IMR-90 (cell line): ENCODE measurements around the gene NOXA1. TPM values are rescaled to one million over a fixed set of nuclear protein-coding genes. Genes with fewer than 3 reads are reported as not detected.

Experiments
- ATAC-seq: fragments of 200-7000 bp; cut with Tn5 transposase; 2 replicates; pipeline ENCODE4 v1.9.1; 2020; ENCODE audit warnings: low read depth, mild to moderate bottlenecking, moderate library complexity
- BruUV-seq: library from RNA; stranded (reverse); fragments of 400-500 nt; replicated peaks from 2 replicates; lab custom pipeline; 2021; lab: Mats Ljungman, UMichigan
- CTCF ChIA-PET: fragments of 300-600 bp; formaldehyde crosslinking; extraction: SDS; loops from one replicate; lab custom pipeline; 2021; ENCODE audit warnings: antibody characterized with exemption; lab: Yijun Ruan, JAX
- POLR2A ChIA-PET: fragments of 300-600 bp; sonication (Branson Sonifier 250); formaldehyde crosslinking; loops from one replicate; lab custom pipeline; 2022; ENCODE audit warnings: antibody characterized with exemption; ENCODE audit not compliant: unreplicated experiment; lab: Charles Lee
- DNase-seq: peaks from one replicate; pipeline ENCODE4 v3.0.0; 2013
- H2AFZ ChIP-seq: replicated peaks from 2 replicates; pipeline ENCODE3; 2013; ENCODE audit warnings: low read length, mild to moderate bottlenecking; ENCODE audit not compliant: poor library complexity
- H2AK5ac ChIP-seq: 2 replicates; pipeline ENCODE4 v1.6.1; 2013; ENCODE audit warnings: low read depth, low read length, inconsistent platforms
- H2AK9ac ChIP-seq: replicated peaks from 2 replicates; pipeline ENCODE3; 2013; ENCODE audit warnings: mild to moderate bottlenecking, low read depth, low read length, moderate library complexity; ENCODE audit not compliant: poor library complexity
- H2BK120ac ChIP-seq: 2 replicates; pipeline ENCODE4 v1.6.1; 2013; ENCODE audit warnings: low read depth, low read length, inconsistent platforms
- H2BK15ac ChIP-seq: 3 replicates; pipeline ENCODE4 v1.6.1; 2013; ENCODE audit warnings: low read depth, low read length, inconsistent platforms
- H2BK20ac ChIP-seq: 2 replicates; pipeline ENCODE4 v1.6.1; 2013; ENCODE audit warnings: low read depth, mild to moderate bottlenecking, inconsistent platforms, low read length, moderate library complexity
- H2BK5ac ChIP-seq: 2 replicates; pipeline ENCODE4 v1.6.1; 2013; ENCODE audit warnings: mild to moderate bottlenecking, low read depth, low read length, inconsistent platforms; ENCODE audit not compliant: poor library complexity, severe bottlenecking
- H3K14ac ChIP-seq: replicated peaks from 2 replicates; pipeline ENCODE4 v1.6.1; 2013; ENCODE audit warnings: low read depth, low read length, inconsistent platforms
- H3K18ac ChIP-seq: 2 replicates; pipeline ENCODE4 v1.6.1; 2013; ENCODE audit warnings: low read depth, low read length, control low read depth
- H3K23ac ChIP-seq: 2 replicates; pipeline ENCODE4 v1.6.1; 2013; ENCODE audit warnings: low read depth, low read length, inconsistent platforms
- H3K27ac ChIP-seq: 2 replicates; pipeline ENCODE4 v1.5.1; 2013; ENCODE audit warnings: mild to moderate bottlenecking, control low read depth, low read length; ENCODE audit not compliant: insufficient read depth
- H3K27me3 ChIP-seq: 2 replicates; pipeline ENCODE4 v1.6.1; 2013; ENCODE audit warnings: low read length; ENCODE audit not compliant: control insufficient read depth, insufficient read depth
- H3K36me3 ChIP-seq: 2 replicates; pipeline ENCODE4 v1.6.1; 2013; ENCODE audit warnings: low read length, mixed read lengths; ENCODE audit not compliant: control insufficient read depth, insufficient read depth
- H3K4ac ChIP-seq: 2 replicates; pipeline ENCODE4 v1.6.1; 2013; ENCODE audit warnings: low read depth, low read length, inconsistent platforms
- H3K4me1 ChIP-seq: 2 replicates; pipeline ENCODE4 v1.6.1; 2013; ENCODE audit warnings: low read length, mixed read lengths; ENCODE audit not compliant: control insufficient read depth, insufficient read depth
- H3K4me2 ChIP-seq: 2 replicates; pipeline ENCODE4 v1.6.1; 2013; ENCODE audit warnings: low read depth, mild to moderate bottlenecking, control low read depth, low read length, moderate library complexity
- H3K4me3 ChIP-seq: 2 replicates; pipeline ENCODE4 v1.5.1; 2013; ENCODE audit warnings: low read depth, mild to moderate bottlenecking, control low read depth, low read length, moderate library complexity; ENCODE audit not compliant: insufficient read depth
- H3K56ac ChIP-seq: 2 replicates; pipeline ENCODE4 v1.6.1; 2013; ENCODE audit warnings: low read length, inconsistent platforms; ENCODE audit not compliant: insufficient read depth; ENCODE audit errors: extremely low read depth
- H3K79me1 ChIP-seq, 2 experiments: 2 replicates each; pipeline ENCODE4 v1.6.1; 2013; ENCODE audit warnings: low read length in 2 of 2, inconsistent platforms in 1 of 2, low read depth in 1 of 2
- H3K9ac ChIP-seq: 2 replicates; pipeline ENCODE4 v1.6.1; 2013; ENCODE audit warnings: low read depth, low read length, control low read depth
- H3K9me1 ChIP-seq: 2 replicates; pipeline ENCODE4 v1.6.1; 2013; ENCODE audit warnings: low read length, inconsistent platforms; ENCODE audit not compliant: insufficient read depth
- H3K9me3 ChIP-seq: 2 replicates; pipeline ENCODE4 v1.6.1; 2013; ENCODE audit warnings: low read length; ENCODE audit not compliant: control insufficient read depth, insufficient read depth
- H4K20me1 ChIP-seq: 2 replicates; pipeline ENCODE4 v1.6.1; 2013; ENCODE audit warnings: low read length, inconsistent platforms; ENCODE audit not compliant: insufficient read depth
- H4K5ac ChIP-seq: 2 replicates; pipeline ENCODE4 v1.6.1; 2013; ENCODE audit warnings: mild to moderate bottlenecking, low read depth, low read length, control low read depth
- H4K8ac ChIP-seq, 2 experiments: 2 replicates each; pipeline ENCODE4 v1.6.1; 2013; ENCODE audit warnings: low read depth in 2 of 2, low read length in 2 of 2, control low read depth in 1 of 2, inconsistent platforms in 1 of 2
- H4K91ac ChIP-seq: 2 replicates; pipeline ENCODE4 v1.6.1; 2013; ENCODE audit warnings: low read depth, low read length, inconsistent platforms; ENCODE audit not compliant: insufficient read depth
- BHLHE40 ChIP-seq: fragments of 150-350 bp; IDR thresholded peaks from 2 replicates; pipeline ENCODE4 v1.6.1; 2016; ENCODE audit warnings: mild to moderate bottlenecking, low read depth, low read length
- CEBPB ChIP-seq: IDR thresholded peaks from 2 replicates; pipeline ENCODE4 v1.6.1; 2012; ENCODE audit warnings: low read depth, low read length, improper control_type of control experiment
- CHD1 ChIP-seq: IDR thresholded peaks from 2 replicates; pipeline ENCODE4 v1.6.1; 2012; ENCODE audit warnings: low read depth, low read length, improper control_type of control experiment
- ELK1 ChIP-seq: fragments of 150-350 bp; IDR thresholded peaks from 2 replicates; pipeline ENCODE4 v1.6.1; 2016; ENCODE audit warnings: low read depth, mild to moderate bottlenecking, low read length, moderate library complexity, borderline replicate concordance
- FOS ChIP-seq: fragments of 150-350 bp; IDR thresholded peaks from 2 replicates; pipeline ENCODE4 v1.6.1; 2016; ENCODE audit warnings: low read depth, low read length
- MAFK ChIP-seq: IDR thresholded peaks from 2 replicates; pipeline ENCODE4 v1.6.1; 2012; ENCODE audit warnings: low read depth, low read length, improper control_type of control experiment
- MAZ ChIP-seq: IDR thresholded peaks from 2 replicates; pipeline ENCODE4 v1.6.1; 2012; ENCODE audit warnings: low read depth, mild to moderate bottlenecking, low read length, improper control_type of control experiment, moderate library complexity, borderline replicate concordance
- MXI1 ChIP-seq: IDR thresholded peaks from 2 replicates; pipeline ENCODE4 v1.6.1; 2012; ENCODE audit warnings: low read depth, mild to moderate bottlenecking, low read length, moderate library complexity, borderline replicate concordance
- NFE2L2 ChIP-seq: fragments of 150-350 bp; IDR thresholded peaks from 2 replicates; pipeline ENCODE4 v1.6.1; 2016; ENCODE audit warnings: low read depth, mild to moderate bottlenecking, low read length
- RAD21 ChIP-seq: IDR thresholded peaks from 2 replicates; pipeline ENCODE4 v1.6.1; 2012; ENCODE audit warnings: low read length, improper control_type of control experiment
- RCOR1 ChIP-seq: IDR thresholded peaks from 2 replicates; pipeline ENCODE4 v1.6.1; 2012; ENCODE audit warnings: mild to moderate bottlenecking, low read length, improper control_type of control experiment; ENCODE audit not compliant: insufficient replicate concordance
- RFX5 ChIP-seq: IDR thresholded peaks from 2 replicates; pipeline ENCODE4 v1.8.0; 2012; ENCODE audit warnings: low read depth, mild to moderate bottlenecking, low read length, moderate library complexity
- SMC3 ChIP-seq: fragments of 150-350 bp; IDR thresholded peaks from 2 replicates; pipeline ENCODE4 v1.6.1; 2016; ENCODE audit warnings: low read depth, mild to moderate bottlenecking, antibody characterized with exemption, low read length, moderate library complexity
- USF2 ChIP-seq: fragments of 150-350 bp; IDR thresholded peaks from 2 replicates; pipeline ENCODE4 v1.6.1; 2017; ENCODE audit warnings: mild to moderate bottlenecking, antibody characterized with exemption, low read length, low read depth
- WGBS, 2 experiments: methylation state at CpG; one replicate each; pipeline versions ENCODE4 v1.1.5 to v1.1.7; 2013; ENCODE audit warnings: missing lambda C conversion rate in 2 of 2; ENCODE audit not compliant: insufficient read length in 1 of 2; ENCODE audit errors: extremely low coverage in 2 of 2; 5-methylcytosine and 5-hydroxymethylcytosine counted together
- dilution Hi-C: fragments of 300-500 bp; cut with HindIII; formaldehyde crosslinking; loops from one replicate; pipeline ENCODE4 v1.14.3; 2018; ENCODE audit warnings: low sequenced_read_pairs; ENCODE audit not compliant: unreplicated experiment
- in situ Hi-C: fragments of 300-500 bp; cut with MboI; formaldehyde crosslinking; loops from 3 replicates; pipeline ENCODE4 v1.14.3; 2019; ENCODE audit warnings: low sequenced_read_pairs, inconsistent platforms, mixed read lengths
- intact Hi-C: fragments of 100-400 bp; cut with micrococcal nuclease; formaldehyde crosslinking; loops from 2 replicates; pipeline ENCODE4 v1.10.0; 2022
- polyA plus RNA-seq, 3 experiments: library from polyadenylated mRNA; depleted of rRNA; stranded (reverse); fragments of >200 nt; gene quantifications; 2 replicates each; pipeline ENCODE4 v1.2.3, GENCODE V29; 2012; ENCODE audit warnings: low replicate concordance in 1 of 3
- total RNA-seq: library from RNA; depleted of rRNA; stranded (reverse); fragments of >200 nt; gene quantifications from 2 replicates; pipeline ENCODE4 v1.2.3, GENCODE V29; 2012
- TF ChIP-seq, protein P1 (sequence below): conservative IDR thresholded peaks from 2 replicates; pipeline ENCODE4 v1.5.1; 2012; ENCODE audit warnings: mild to moderate bottlenecking, low read depth, low read length, improper control_type of control experiment

The NOXA1 gene
- total and polyA plus RNA-seq, 2 of the 4 experiments (the other 2 are of a cell fraction), result 0.17 TPM; not detected in 1

- Histone ChIP-seq H3K4me3 (no peak overlapping the region), H3K14ac (no peak overlapping the region), H3K9me1 (no peaks in the 10 kb centered on the region), H3K27ac (no peak overlapping the region), H3K4me1 (peaks cover 2% of the 10 kb centered on the region; the same call in 1 of the 2 replicates), H4K20me1 (no peaks in the 10 kb centered on the region), H4K91ac (no peak overlapping the region), H3K79me1 (no peaks in the 10 kb centered on the region), H3K56ac (no peak overlapping the region), H2AFZ (no peak overlapping the region), H3K27me3 (no peaks in the 10 kb centered on the region), H3K9me3 (peaks cover 2% of the 10 kb centered on the region; the same call in 1 of the 2 replicates), H3K9ac (no peak overlapping the region), H3K4me2 (no peak overlapping the region), H3K23ac (no peak overlapping the region), H2BK15ac (no peak overlapping the region), H3K4ac (no peak overlapping the region), H3K36me3 (no peaks in the 10 kb centered on the region), H2BK20ac (no peak overlapping the region), H2BK5ac (no peak overlapping the region), H3K18ac (no peak overlapping the region), H4K5ac (no peak overlapping the region), H4K8ac (no peak overlapping the region), H2AK5ac (no peak overlapping the region), H2BK120ac (no peak overlapping the region), H2AK9ac (no peak overlapping the region)
- in situ Hi-C loops (no loop called here), intact Hi-C loops (no loop called here), dilution Hi-C loops (no loop called here)
- DNase-seq (no peak), ATAC-seq (no peak)
- BruUV-seq, result no TSS peak
- CTCF ChIA-PET, result interaction anchor here (0.9 kb wide), 1 partner anchor 16 kb away, joined by 3 read pairs; no protein-coding TSS in a partner anchor
- POLR2A ChIA-PET, result interaction anchor here (0.6 kb wide), 1 partner anchor 33 kb away, joined by 4 read pairs; no protein-coding TSS in a partner anchor
- WGBS, 2 experiments, result 90 to 100% methylated on average over 1 to 3 of the region's 11 CpGs
- TF ChIP-seq MAZ, result no peak
- TF ChIP-seq USF2, result no peak
- no peak for TF ChIP-seq SMC3
- TF ChIP-seq RAD21, result no peak
- TF ChIP-seq, protein P1, sequence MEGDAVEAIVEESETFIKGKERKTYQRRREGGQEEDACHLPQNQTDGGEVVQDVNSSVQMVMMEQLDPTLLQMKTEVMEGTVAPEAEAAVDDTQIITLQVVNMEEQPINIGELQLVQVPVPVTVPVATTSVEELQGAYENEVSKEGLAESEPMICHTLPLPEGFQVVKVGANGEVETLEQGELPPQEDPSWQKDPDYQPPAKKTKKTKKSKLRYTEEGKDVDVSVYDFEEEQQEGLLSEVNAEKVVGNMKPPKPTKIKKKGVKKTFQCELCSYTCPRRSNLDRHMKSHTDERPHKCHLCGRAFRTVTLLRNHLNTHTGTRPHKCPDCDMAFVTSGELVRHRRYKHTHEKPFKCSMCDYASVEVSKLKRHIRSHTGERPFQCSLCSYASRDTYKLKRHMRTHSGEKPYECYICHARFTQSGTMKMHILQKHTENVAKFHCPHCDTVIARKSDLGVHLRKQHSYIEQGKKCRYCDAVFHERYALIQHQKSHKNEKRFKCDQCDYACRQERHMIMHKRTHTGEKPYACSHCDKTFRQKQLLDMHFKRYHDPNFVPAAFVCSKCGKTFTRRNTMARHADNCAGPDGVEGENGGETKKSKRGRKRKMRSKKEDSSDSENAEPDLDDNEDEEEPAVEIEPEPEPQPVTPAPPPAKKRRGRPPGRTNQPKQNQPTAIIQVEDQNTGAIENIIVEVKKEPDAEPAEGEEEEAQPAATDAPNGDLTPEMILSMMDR, result no peak
- TF ChIP-seq CEBPB, result no peak
- no peak for TF ChIP-seq NFE2L2
- TF ChIP-seq MXI1, result no peak
- TF ChIP-seq ELK1, result no peak
- TF ChIP-seq MAFK, result no peak
- TF ChIP-seq BHLHE40, result no peak
- TF ChIP-seq FOS, result no peak
- no peak for TF ChIP-seq CHD1
- no peak for TF ChIP-seq RFX5
- no peak for TF ChIP-seq RCOR1
Measured at GRCh38 chr9:137375321-137376058, 47.7 kb upstream of the NOXA1 start.
